ENCODE measurements around the gene CCL17.

CCL17 gene

GRCh38 chr16:57422026-57422944 is 17.7 kb downstream of the CCL17 start:
- H3K36me3 ChIP-seq (replicated peaks; ENCODE audit: low read depth, low read length), result no peaks in the 10 kb centered on the region
- H3K4me1 ChIP-seq (ENCODE audit: low read length), result peaks cover 29% of the 10 kb centered on the region
- TF ChIP-seq EZH2phosphoT487 (IDR thresholded peaks at IDR 0.05; ENCODE audit: low read depth) (no peak), CTCF (IDR thresholded peaks at IDR 0.05; ENCODE audit: low read depth, low read length) (peak; percentile 86)
- H2AFZ ChIP-seq (ENCODE audit: low read depth, low read length), result peak overlapping the region; percentile 76
- H4K20me1 ChIP-seq (ENCODE audit: insufficient read depth, low read length), result no peaks in the 10 kb centered on the region
- peak overlapping the region; percentile 33; the same call in 1 of the 2 replicates for H3K4me3 ChIP-seq (ENCODE audit: low read length)
- H3K9me3 ChIP-seq (ENCODE audit: insufficient read depth, low read length), result no peaks in the 10 kb centered on the region
- H3K9ac ChIP-seq (ENCODE audit: low read length), result peak overlapping the region; percentile 27; the same call in 1 of the 2 replicates
- no peaks in the 10 kb centered on the region for H3K27me3 ChIP-seq (ENCODE audit: low read depth, low read length)
- H3K27ac ChIP-seq (ENCODE audit: low read length), result no peak overlapping the region
- H3K79me2 ChIP-seq (ENCODE audit: low read length), result no peaks in the 10 kb centered on the region
- H3K4me2 ChIP-seq (ENCODE audit: low read length), result peak overlapping the region; percentile 59

- no peaks in the 10 kb centered on the region for H3K79me2 ChIP-seq (ENCODE audit: low read length)
- H3K27ac ChIP-seq (ENCODE audit: low read length), result no peak overlapping the region
- no peaks in the 10 kb centered on the region for H4K20me1 ChIP-seq (ENCODE audit: insufficient read depth, low read length)
- TF ChIP-seq CTCF (IDR thresholded peaks at IDR 0.05; ENCODE audit: low read depth, low read length) (no peak), EZH2phosphoT487 (IDR thresholded peaks at IDR 0.05; ENCODE audit: low read depth) (no peak)
- no peaks in the 10 kb centered on the region for H3K27me3 ChIP-seq (ENCODE audit: low read depth, low read length)
- peaks cover 4% of the 10 kb centered on the region for H3K36me3 ChIP-seq (replicated peaks; ENCODE audit: low read depth, low read length)
- H3K4me1 ChIP-seq (ENCODE audit: low read length), result peaks cover 23% of the 10 kb centered on the region
- H2AFZ ChIP-seq (ENCODE audit: low read depth, low read length), result no peak overlapping the region
- H3K4me2 ChIP-seq (ENCODE audit: low read length), result no peak overlapping the region
- no peak overlapping the region for H3K4me3 ChIP-seq (ENCODE audit: low read length)
- no peak overlapping the region for H3K9ac ChIP-seq (ENCODE audit: low read length)
- H3K9me3 ChIP-seq (ENCODE audit: insufficient read depth, low read length), result no peaks in the 10 kb centered on the region
Observed at GRCh38 chr16:57423152-57423551, 18.6 kb downstream of the CCL17 start.

- Histone ChIP-seq H3K4me2 (ENCODE audit: low read length) (no peak overlapping the region), H3K9me3 (ENCODE audit: insufficient read depth, low read length) (no peaks in the 10 kb centered on the region), H3K36me3 (replicated peaks; ENCODE audit: low read depth, low read length) (peaks cover 4% of the 10 kb centered on the region), H3K4me1 (ENCODE audit: low read length) (peaks cover 10% of the 10 kb centered on the region), H3K27me3 (ENCODE audit: low read depth, low read length) (no peaks in the 10 kb centered on the region), H4K20me1 (ENCODE audit: insufficient read depth, low read length) (no peaks in the 10 kb centered on the region), H3K27ac (ENCODE audit: low read length) (no peak overlapping the region), H2AFZ (ENCODE audit: low read depth, low read length) (no peak overlapping the region), H3K9ac (ENCODE audit: low read length) (no peak overlapping the region), H3K79me2 (ENCODE audit: low read length) (no peaks in the 10 kb centered on the region), H3K4me3 (ENCODE audit: low read length) (no peak overlapping the region)
- TF ChIP-seq EZH2phosphoT487 (IDR thresholded peaks at IDR 0.05; ENCODE audit: low read depth), result no peak
- no peak for TF ChIP-seq CTCF (IDR thresholded peaks at IDR 0.05; ENCODE audit: low read depth, low read length)
Observed at GRCh38 chr16:57424583-57424982, 20.0 kb downstream of the CCL17 start.

- no peaks in the 10 kb centered on the region for H4K20me1 ChIP-seq (ENCODE audit: insufficient read depth, low read length)
- H3K9ac ChIP-seq (ENCODE audit: low read length), result no peak overlapping the region
- no peaks in the 10 kb centered on the region for H3K79me2 ChIP-seq (ENCODE audit: low read length)
- H3K27me3 ChIP-seq (ENCODE audit: low read depth, low read length), result no peaks in the 10 kb centered on the region
- H3K36me3 ChIP-seq (replicated peaks; ENCODE audit: low read depth, low read length), result peaks cover 19% of the 10 kb centered on the region
- no peak overlapping the region for H3K4me3 ChIP-seq (ENCODE audit: low read length)
- no peak overlapping the region for H2AFZ ChIP-seq (ENCODE audit: low read depth, low read length)
- H3K4me2 ChIP-seq (ENCODE audit: low read length), result no peak overlapping the region
- no peak overlapping the region for H3K27ac ChIP-seq (ENCODE audit: low read length)
- TF ChIP-seq EZH2phosphoT487 (IDR thresholded peaks at IDR 0.05; ENCODE audit: low read depth), result no peak
- TF ChIP-seq CTCF (IDR thresholded peaks at IDR 0.05; ENCODE audit: low read depth, low read length), result no peak
- H3K9me3 ChIP-seq (ENCODE audit: insufficient read depth, low read length), result no peaks in the 10 kb centered on the region
- peaks cover 9% of the 10 kb centered on the region for H3K4me1 ChIP-seq (ENCODE audit: low read length)
Observed at GRCh38 chr16:57426356-57426755, 21.8 kb downstream of the CCL17 start.
